Islet of Langerhans (tissue), 1 donor: ENCODE data around the gene CD177.
"Not testable (repeated sequence)": the region's sequence is repeated elsewhere in the genome, so short reads cannot be mapped to it uniquely, and the experiment has no call there.

Experiments
- FAIRE-seq: peaks from one replicate; lab custom pipeline; 2011; peaks lifted over from hg19 to GRCh38; lab: Jason Lieb, UNC

Gene CD177, protein sequence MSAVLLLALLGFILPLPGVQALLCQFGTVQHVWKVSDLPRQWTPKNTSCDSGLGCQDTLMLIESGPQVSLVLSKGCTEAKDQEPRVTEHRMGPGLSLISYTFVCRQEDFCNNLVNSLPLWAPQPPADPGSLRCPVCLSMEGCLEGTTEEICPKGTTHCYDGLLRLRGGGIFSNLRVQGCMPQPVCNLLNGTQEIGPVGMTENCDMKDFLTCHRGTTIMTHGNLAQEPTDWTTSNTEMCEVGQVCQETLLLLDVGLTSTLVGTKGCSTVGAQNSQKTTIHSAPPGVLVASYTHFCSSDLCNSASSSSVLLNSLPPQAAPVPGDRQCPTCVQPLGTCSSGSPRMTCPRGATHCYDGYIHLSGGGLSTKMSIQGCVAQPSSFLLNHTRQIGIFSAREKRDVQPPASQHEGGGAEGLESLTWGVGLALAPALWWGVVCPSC

DNA sequence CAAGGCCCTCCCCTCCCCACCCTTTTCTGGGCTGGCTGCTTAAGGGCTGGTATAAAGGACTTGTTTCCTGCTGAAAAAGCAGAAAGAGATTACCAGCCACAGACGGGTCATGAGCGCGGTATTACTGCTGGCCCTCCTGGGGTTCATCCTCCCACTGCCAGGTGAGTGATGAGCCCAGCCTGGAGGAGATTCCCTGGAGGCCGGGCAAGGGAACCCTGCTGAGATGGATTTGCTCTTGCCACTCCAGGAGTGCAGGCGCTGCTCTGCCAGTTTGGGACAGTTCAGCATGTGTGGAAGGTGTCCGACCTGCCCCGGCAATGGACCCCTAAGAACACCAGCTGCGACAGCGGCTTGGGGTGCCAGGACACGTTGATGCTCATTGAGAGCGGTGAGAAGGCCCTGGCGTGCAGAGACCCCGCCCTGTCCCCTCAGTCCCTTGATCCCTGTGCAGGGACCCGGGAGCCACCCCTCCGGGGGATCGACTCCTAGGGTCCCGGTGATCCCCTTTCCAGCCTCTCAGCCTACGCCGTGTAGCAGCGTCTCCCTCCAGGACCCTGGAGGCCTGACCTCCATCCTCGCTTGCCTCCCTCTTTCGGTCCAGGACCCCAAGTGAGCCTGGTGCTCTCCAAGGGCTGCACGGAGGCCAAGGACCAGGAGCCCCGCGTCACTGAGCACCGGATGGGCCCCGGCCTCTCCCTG lies at the start of gene CD177:
Gene CD177 (plus strand): TSS at position 81 of the 699 bp plus-strand sequence. CDS start 29 bp downstream, at position 110.
- no peak for FAIRE-seq

DNA sequence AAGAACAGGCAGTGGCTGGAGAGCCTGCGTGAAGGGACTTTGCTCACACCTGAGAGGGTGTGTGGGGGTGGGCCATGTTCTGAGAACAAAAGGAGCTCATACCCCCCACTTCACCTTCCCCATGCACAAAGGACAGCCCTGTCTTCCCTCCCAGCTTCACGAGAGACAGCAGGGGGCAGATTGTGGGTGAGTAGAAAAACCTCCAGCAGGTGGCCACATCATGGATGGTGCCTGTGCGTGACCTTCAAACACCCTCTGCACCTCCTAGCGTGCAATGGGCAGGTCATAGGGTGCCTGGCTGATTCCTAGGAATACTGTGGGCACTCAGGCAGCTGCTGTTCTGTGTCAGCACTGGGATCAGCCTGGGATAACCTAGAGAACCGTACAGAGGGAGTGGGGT lies 47.8 kb upstream of the CD177 start:
- FAIRE-seq, result no peak

DNA sequence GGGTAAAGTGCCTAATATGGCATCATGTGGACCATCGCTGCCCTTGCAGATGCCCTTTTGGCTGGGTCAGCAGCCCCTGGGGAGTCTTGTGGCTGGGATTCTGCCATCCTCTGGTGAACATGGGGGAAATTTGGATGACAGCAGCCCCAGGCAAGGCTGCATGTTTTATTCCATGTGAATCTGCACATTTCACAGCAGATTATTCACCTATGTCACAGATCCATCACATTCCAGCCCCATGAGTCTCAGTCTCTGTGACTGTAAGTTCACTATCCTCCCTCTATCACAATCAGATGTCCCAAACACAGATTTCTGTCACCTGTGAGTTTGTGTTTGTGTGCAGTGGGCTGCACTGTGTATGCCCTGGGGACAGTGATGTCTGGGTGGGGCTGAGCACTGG lies 47.4 kb upstream of the CD177 start:
- no peak for FAIRE-seq

GRCh38 chr19:43308244-43308815 lies 45.2 kb upstream of the CD177 start:
- no peak for FAIRE-seq

DNA sequence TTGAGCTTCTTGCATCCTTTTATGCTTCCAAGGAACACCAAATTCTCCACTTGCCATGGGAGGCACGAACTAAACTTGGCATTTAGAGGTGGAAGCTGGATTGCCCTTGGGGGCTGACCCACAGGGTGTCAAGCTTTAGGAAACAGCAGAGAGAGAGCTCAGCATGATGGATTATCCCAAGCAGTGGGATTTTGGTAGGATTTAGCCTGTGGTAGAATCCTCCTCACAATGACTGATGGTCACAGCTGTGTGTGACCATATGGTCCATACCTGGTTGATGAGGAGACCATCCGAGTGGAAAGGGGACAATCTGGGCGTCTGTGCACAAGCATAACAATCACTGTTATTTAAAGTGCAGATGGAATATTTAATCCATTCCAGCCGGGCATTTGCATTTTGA lies 44.0 kb upstream of the CD177 start:
- FAIRE-seq, result no peak

- FAIRE-seq, result no peak
These were observed 43.3 kb upstream of the CD177 start for GRCh38 chr19:43310221-43310620.

DNA sequence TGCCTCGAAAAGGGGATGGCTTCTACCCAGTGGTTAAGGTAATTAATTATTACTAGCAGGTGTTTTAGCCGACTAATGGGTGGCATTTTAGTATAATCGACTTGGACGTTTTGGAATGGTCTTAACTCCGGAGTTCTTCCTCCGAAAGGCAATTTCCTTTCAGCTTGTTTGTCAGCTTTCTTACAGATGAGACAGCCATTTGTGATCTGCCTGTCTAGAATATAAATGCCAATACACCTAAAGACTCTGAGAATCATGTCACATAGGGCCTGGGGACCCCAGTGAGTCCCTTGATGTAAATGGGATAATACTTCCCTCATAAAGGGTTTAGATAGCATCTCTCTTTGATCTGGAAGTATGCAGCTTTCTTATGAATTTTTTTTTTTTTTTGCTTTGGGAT lies 42.2 kb upstream of the CD177 start:
- FAIRE-seq, result no peak

GRCh38 chr19:43311706-43312105 lies 41.8 kb upstream of the CD177 start:
- FAIRE-seq, result no peak

- no peak for FAIRE-seq
These were observed 39.6 kb upstream of the CD177 start for GRCh38 chr19:43313711-43314495.

DNA sequence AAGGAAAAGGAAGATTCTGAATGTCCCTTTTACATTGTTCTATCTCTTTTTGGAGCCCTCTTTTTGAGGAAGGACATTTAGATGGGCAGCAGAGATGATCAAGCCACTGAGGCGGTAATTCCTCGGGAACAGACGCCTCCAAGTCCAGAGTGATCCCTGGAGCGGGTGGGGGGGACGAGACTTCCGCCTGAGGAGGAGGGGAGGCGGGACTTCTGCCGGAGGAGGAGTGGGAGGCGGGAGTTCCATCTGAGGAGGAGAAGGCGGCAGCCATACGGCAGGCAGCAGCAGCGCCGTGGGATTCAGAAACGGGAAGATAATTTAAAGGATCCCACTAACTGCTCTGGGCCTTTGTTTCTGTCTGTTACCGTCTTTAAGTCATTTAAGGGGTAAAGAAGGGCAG lies 37.6 kb upstream of the CD177 start:
- no peak for FAIRE-seq

DNA sequence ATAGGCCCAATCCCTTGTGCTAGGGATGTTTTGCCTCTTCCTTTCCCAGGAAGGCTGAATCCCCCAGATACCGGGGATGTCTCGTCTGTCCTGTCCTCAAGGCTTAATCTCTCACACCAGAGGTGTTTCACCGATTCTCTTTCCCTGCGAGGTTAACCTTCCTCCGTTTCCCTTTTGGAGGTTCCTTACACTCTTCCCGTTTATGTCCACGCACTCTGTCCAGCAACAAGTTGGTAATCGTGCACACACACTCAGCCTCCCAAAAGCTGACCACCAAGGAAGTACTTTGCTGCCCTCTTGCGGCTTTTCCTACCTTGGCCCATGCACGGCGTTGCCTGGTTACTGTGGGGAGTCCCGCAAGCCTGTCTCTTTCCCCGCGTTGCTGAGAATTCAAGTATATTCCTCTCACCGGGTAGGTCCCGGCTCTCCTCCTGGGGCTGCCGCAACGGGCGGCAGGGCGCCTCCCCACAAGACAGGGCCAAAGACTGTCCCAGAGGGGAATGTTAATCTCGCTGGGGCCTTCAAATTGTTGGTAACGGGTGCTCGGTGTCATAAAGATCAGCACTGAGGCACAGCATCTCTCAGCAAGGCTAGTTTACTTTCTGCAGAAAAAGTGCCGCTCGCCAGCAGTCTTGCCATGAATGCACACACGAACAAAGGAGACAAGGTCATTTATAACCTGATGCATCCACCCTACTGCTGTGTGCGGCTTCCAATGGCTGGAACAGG lies 36.7 kb upstream of the CD177 start:
- FAIRE-seq, result no peak

- FAIRE-seq, result no peak
These were observed 35.3 kb upstream of the CD177 start for GRCh38 chr19:43318203-43318602.

DNA sequence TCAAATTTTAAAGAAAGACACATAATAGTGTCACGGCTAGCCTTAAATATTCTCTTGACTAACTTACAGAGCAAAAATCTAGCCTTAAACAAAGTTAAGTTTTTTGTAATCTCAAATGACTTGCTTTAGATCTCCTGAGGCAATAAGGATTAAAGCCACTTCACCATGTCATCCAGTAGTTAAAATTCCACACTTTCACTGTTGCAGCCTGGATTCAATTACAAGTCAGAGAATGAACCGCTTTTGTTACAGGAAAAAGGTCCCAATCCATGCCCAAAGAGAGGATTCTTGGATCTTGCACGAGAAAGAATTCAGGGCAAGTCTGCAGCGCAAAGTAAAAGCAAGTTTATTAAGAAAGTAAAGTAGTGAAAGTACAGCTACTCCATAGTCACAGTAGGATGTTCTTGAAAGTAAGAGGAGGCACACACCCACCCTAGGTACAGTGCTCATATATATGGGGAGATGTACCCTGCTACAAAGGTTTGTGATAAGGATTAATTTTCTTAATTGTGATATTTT lies 34.6 kb upstream of the CD177 start:
- no peak for FAIRE-seq

DNA sequence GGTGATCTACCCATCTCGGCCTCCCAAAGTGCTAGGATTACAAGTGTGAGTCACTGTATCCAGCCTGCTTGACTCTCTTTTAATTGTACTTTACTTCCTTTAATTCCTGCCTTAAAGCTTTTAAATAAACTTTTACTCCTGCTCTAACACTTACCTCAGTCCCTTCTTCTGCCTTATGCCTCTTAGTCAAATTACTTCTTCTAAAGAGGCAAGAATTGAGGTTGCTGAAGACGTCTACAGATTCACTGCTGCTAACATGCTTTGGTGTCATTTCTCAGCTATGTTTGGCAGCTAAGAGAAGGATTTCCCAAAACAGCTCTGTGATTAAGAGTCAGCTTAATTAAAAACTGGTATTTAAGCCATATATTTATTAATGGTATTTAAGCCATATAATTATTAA lies 32.9 kb upstream of the CD177 start:
- no peak for FAIRE-seq

DNA sequence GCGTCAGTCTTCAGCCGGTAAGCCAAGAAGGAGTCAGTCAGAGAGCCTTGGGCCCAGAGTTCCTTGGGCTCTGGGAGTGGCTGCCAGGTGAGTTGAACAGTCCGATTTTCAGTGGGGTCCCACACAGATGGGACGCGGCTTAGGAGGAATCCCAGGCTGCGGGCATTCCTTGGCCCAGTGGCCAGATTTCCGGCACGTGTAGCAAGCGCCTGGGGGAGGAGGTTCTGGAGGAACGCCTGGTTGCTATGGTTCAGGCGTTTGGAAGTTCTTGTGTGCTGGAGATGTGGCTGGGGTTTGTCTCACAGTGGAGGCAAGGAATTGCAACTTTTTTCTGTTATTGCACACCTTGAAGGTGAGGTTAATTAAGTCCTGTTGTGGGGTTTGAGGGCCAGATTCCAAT lies 26.7 kb upstream of the CD177 start:
- not testable (repeated sequence) for FAIRE-seq

DNA sequence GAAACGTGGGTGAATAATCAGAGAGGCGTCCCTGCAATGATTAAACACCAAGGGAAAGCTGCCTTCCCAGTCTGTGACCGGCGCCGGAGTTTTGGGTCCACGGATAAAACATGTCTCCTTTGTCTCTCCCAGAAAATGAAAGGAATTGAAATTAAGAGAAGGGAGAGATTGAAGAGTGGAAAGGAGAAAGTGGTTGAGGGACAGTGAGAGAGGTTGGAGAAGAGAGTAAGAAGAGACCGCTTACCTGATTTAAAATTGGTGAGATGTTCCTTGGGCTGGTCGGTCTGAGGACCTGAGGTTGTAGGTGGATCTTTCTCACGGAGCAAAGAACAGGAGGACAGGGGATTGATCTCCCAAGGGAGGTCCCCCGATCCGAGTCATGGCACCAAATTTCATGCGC lies 24.9 kb upstream of the CD177 start:
- not testable (repeated sequence) for FAIRE-seq

DNA sequence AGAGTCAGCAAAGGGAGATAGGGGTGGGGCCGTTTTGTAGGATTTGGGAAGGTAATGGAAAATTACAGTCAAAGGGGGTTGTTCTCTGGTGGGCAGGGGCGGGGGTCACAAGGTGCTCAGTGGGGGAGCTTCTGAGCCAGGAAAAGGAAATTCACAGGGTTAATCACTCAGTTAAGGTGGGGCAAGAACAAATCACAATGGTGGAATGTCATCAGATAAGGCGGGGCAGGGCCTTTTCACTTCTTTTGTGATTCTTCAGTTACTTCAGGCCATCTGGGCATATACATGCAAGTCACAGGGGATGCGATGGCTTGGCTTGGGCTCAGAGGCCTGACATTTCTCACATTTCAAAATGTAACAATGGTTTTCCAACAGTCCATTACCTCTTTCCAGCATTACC lies 24.4 kb upstream of the CD177 start:
- FAIRE-seq, result not testable (repeated sequence)

- no peak for FAIRE-seq
These were observed 23.5 kb upstream of the CD177 start for GRCh38 chr19:43329989-43330388.

DNA sequence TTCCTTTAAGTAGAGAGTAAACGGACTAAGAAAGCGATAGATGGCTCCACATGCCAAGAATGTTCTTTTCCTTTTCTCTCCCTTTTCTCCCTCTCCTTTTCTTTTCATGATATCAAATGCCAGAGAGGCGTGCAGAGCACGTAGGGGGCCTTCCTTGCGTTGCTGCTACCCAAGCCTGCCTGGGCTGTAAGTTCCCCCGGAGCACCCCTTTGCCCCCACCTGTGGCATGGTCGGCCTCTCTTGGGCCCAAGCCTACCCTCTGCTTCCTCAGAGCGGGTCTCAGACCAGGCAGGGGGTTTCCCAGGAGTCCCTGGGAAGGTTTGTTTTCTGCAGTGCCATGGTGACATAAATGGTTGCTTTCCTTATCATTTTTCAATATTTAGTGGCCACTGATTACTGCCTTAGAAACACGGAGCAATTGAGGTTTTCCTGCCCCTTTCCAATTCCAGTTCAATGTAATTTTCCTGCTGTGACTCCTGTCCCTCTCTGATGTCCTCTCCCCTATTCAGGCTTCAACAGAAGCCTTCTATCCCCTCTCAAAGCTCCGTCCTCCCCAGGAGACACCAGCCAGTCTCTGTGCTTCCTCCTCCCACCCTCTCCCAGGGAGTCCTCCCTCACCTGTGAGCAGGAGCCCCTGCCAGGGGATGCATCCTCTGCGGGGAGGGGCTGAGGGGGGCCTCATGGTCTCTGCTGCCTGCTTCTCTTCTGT lies 22.6 kb upstream of the CD177 start:
- FAIRE-seq, result no peak

DNA sequence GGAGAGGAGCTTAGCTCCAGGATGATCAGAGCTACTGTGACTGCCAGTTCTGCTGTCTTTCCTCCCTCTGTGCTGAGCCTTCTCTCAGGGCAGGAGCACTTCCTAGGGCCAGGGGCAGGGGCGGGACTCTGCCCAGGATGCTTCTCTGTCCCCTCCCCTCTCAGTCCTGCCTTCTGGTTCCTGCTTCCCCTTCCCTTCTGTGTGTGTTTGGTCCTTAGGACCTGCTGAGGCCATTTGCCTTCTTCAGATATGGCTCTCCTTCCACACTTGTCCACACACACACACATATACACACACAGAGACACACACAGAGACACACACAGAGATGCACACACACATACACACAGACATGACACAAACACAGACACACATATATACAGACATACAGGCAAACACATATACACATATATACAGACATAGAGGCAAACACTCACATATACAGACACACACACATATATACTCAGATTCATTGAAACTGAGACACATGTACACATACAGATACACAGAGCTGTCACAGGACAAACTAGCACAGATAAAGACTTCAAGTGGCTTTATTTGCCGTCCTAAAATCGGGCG lies 22.0 kb upstream of the CD177 start:
- no peak for FAIRE-seq
